ENCODE results near the gene ENPP5.

DNA sequence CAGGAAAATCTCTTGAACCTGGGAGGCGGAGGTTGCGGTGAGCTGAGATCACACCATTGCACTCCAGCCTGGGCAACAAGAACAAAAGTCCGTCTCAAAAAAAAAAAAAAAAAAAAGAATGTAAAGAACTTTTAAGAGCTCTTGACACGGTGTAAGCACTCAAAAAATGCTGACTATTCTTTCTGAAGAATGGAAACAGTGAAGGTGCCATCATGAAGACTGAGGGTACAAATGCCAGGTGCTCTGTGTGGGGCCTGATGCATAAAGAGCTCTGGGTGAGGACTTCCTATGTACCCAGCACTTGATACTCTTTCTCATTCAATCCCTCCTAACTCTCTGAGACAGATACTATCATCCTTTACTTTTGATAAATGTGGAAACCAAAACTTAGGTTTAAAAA lies 45.0 kb upstream of the ENPP5 start:
- TF ChIP-seq, protein P1, sequence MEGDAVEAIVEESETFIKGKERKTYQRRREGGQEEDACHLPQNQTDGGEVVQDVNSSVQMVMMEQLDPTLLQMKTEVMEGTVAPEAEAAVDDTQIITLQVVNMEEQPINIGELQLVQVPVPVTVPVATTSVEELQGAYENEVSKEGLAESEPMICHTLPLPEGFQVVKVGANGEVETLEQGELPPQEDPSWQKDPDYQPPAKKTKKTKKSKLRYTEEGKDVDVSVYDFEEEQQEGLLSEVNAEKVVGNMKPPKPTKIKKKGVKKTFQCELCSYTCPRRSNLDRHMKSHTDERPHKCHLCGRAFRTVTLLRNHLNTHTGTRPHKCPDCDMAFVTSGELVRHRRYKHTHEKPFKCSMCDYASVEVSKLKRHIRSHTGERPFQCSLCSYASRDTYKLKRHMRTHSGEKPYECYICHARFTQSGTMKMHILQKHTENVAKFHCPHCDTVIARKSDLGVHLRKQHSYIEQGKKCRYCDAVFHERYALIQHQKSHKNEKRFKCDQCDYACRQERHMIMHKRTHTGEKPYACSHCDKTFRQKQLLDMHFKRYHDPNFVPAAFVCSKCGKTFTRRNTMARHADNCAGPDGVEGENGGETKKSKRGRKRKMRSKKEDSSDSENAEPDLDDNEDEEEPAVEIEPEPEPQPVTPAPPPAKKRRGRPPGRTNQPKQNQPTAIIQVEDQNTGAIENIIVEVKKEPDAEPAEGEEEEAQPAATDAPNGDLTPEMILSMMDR (conservative IDR thresholded peaks at IDR 0.05 in 1 of 2, IDR thresholded peaks at IDR 0.05 in 1 of 2; ENCODE audit: low read depth in 1 of 2, low read length in 2 of 2) = no peak
- no peak for TF ChIP-seq EZH2 (IDR thresholded peaks at IDR 0.05; ENCODE audit: low read length, missing control alignments)

Data from fibroblast of lung (primary cell).